Measurements from ENCODE around the gene TXN.
"Not testable (repeated sequence)": the region's sequence is repeated elsewhere in the genome, so short reads cannot be mapped to it uniquely, and the experiment has no call there.

TXN gene

GRCh38 chr9:110257956-110258355, 1.6 kb upstream of the TXN start:
- no peak for TF ChIP-seq CTCF (conservative IDR thresholded peaks at IDR 0.05; ENCODE audit: low read depth, low read length)
- no peak overlapping the region for H3K4me3 ChIP-seq (ENCODE audit: low read length)
- no peak for DNase-seq (ENCODE audit: low read depth)

- peak overlapping the region; percentile 83 for H3K4me3 ChIP-seq (ENCODE audit: low read length)
- DNase-seq (ENCODE audit: low read depth), result no peak
- no peak for TF ChIP-seq CTCF (conservative IDR thresholded peaks at IDR 0.05; ENCODE audit: low read depth, low read length)
Observed at GRCh38 chr9:110257097-110257841, 962 bp upstream of the TXN start.

GRCh38 chr9:110255463-110256379, 586 bp downstream of the TXN start:
- DNase-seq (ENCODE audit: low read depth), result no peak
- peak; percentile 2 for TF ChIP-seq CTCF (conservative IDR thresholded peaks at IDR 0.05; ENCODE audit: low read depth, low read length)
- H3K4me3 ChIP-seq (ENCODE audit: low read length), result peak overlapping the region; percentile 83

- no peak for TF ChIP-seq CTCF (conservative IDR thresholded peaks at IDR 0.05; ENCODE audit: low read depth, low read length)
- no peak for DNase-seq (ENCODE audit: low read depth)
- peak overlapping the region; percentile 83 for H3K4me3 ChIP-seq (ENCODE audit: low read length)
Observed at GRCh38 chr9:110255034-110255462, 1.3 kb downstream of the TXN start.

- TF ChIP-seq CTCF (conservative IDR thresholded peaks at IDR 0.05; ENCODE audit: low read depth, low read length), result no peak
- peak overlapping the region; percentile 83 for H3K4me3 ChIP-seq (ENCODE audit: low read length)
- DNase-seq (ENCODE audit: low read depth), result no peak
Observed at GRCh38 chr9:110254500-110254899, 1.8 kb downstream of the TXN start.

GRCh38 chr9:110252509-110253139, 3.7 kb downstream of the TXN start:
- no peak for TF ChIP-seq CTCF (conservative IDR thresholded peaks at IDR 0.05; ENCODE audit: low read depth, low read length)
- DNase-seq (ENCODE audit: low read depth), result no peak
- H3K4me3 ChIP-seq (ENCODE audit: low read length), result no peak overlapping the region

- H3K4me3 ChIP-seq (ENCODE audit: low read length); DNase-seq (ENCODE audit: low read depth): not testable (repeated sequence)
Observed at GRCh38 chr9:110251770-110252169, 4.5 kb downstream of the TXN start.
